ENCODE results near the gene VWF.

Gene VWF

DNA sequence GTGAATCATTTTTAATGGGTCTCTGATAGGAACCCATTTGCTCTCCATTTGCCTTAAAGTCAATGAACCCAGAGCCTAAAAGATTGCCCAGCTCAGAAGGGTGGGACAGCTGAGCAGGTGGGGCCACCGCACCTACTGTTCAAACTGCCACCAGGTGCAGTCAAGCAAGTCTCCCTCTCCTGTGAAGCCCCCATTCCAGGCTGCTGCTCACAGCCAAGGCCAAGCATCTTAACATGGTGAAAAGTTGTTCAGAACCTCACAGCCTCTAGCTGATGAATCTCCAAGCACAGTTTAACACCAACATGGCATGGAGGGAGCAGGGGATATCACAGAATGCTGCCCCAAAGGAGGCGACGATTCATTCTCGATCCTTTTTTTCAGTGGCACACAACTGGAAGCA lies 209.0 kb downstream of the VWF start:
- Mint-ChIP-seq H3K9me3 (no peaks in the 10 kb centered on the region), H3K36me3 (ENCODE audit: low read depth) (no peaks in the 10 kb centered on the region), H3K27ac (no peak overlapping the region), H3K4me1 (ENCODE audit: low read depth) (no peaks in the 10 kb centered on the region), H3K4me3 (no peak overlapping the region), H3K27me3 (ENCODE audit: low read depth) (no peaks in the 10 kb centered on the region)
- DNase-seq (ENCODE audit: low spot score), result peak; percentile 1

DNA sequence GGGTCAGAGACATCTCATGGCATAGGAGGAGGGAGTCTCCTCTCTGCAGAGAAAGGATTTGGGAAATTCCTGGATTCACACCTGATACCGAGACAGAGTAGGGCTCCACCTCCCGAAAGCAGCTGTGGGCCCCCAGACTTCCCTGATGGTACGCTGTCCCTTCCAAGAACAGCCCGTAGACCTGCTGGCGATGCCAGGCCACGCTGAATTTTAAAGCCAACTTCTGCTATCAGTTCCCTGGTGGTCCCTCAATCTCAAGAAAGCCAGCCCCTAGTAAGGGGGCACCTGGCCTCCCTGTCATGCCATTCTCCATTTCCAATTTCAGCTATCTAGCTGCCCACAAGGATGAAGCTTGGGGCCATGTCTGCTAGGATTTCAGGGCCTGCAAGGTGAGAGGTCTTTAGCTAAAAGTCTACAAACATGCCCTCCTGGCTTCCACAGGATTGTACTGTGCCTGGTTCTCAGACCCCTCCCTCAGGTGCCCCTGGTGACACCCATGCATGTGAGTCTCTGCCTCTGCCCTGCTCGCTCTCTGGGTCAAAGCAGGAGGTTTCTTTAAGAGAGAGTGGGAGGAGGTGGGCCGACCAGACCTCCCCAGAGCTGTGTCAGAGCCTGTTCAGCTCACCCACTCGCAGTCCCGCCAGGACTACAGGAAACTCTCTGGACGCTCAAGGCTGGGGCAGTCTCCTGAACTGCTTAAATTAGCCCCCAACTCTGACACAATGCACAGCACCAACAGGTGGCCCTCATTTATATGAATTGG lies 209.9 kb downstream of the VWF start:
- no peaks in the 10 kb centered on the region for H3K27me3 Mint-ChIP-seq (ENCODE audit: low read depth)
- no peaks in the 10 kb centered on the region for H3K4me1 Mint-ChIP-seq (ENCODE audit: low read depth)
- no peak overlapping the region for H3K27ac Mint-ChIP-seq
- no peaks in the 10 kb centered on the region for H3K36me3 Mint-ChIP-seq (ENCODE audit: low read depth)
- no peak overlapping the region for H3K4me3 Mint-ChIP-seq
- no peaks in the 10 kb centered on the region for H3K9me3 Mint-ChIP-seq
- DNase-seq (ENCODE audit: low spot score), result no peak

DNA sequence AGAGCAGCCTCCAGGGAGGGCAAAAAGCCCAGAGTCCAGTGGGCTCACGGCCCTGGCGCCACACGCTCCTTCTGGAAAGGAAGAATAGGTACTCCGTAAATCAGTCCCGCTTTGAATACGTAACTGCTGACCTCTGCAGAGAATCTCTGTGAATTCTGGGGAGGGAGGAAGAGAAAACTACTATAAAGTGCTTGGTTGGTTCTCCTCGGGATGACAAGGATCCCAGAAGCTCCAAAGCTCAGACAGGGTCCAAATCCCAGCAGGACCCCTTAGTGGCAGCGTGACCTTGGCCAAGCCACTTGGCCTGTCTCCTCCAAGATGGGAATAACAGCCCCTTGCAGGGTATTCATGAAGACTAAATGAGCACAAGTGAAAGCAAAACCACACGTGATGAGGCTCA lies 211.1 kb downstream of the VWF start:
- H3K9me3 Mint-ChIP-seq, result no peaks in the 10 kb centered on the region
- no peaks in the 10 kb centered on the region for H3K36me3 Mint-ChIP-seq (ENCODE audit: low read depth)
- H3K27me3 Mint-ChIP-seq (ENCODE audit: low read depth), result no peaks in the 10 kb centered on the region
- no peak overlapping the region for H3K27ac Mint-ChIP-seq
- H3K4me3 Mint-ChIP-seq, result no peak overlapping the region
- no peak for DNase-seq (ENCODE audit: low spot score)
- no peaks in the 10 kb centered on the region for H3K4me1 Mint-ChIP-seq (ENCODE audit: low read depth)

DNA sequence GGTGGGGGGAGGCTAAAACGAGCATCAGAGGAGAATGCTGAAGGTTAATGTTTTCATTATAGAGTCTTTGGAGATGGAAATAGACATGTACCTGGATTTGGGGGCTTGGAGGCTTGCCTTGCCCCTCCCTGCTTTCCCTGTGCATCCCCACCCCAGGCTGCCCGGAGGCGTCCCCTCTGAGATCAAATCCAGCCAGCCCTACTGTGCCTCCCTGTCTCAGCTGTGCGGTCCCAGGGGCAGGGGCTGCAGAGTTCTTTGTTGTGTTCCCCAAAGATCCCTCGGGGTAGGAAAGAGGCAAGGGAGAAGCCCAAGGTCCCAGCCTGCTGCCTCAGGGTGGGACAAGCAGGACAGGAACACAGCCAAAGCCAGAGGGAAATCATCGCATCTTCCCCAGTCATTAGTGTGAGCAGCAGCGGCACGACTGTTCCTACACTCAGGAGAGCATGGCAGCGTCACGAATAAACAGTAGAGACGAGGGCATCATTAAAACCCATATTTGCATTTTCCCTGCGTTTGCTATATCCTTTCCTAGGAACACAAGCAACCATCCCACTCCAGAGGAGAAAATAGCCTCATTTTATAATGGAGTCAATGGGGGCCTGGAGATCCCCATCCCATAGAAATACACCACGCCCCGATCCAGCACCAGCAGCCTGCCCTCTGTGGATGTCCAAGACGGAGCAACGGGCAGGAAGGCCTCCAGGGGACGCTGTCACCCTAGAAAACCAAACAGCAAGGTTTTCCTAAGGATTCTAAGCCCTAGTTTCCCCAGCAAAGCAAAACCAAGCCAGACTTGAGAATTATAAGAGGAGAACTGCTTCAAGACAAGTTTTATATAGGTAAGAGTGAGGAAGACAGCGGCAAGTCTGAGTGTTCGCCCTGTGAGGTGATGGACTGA lies 211.8 kb downstream of the VWF start:
- Mint-ChIP-seq H3K4me1 (ENCODE audit: low read depth) (no peaks in the 10 kb centered on the region), H3K27me3 (ENCODE audit: low read depth) (no peaks in the 10 kb centered on the region), H3K9me3 (no peaks in the 10 kb centered on the region), H3K27ac (no peak overlapping the region), H3K36me3 (ENCODE audit: low read depth) (no peaks in the 10 kb centered on the region), H3K4me3 (no peak overlapping the region)
- DNase-seq (ENCODE audit: low spot score), result no peak

DNA sequence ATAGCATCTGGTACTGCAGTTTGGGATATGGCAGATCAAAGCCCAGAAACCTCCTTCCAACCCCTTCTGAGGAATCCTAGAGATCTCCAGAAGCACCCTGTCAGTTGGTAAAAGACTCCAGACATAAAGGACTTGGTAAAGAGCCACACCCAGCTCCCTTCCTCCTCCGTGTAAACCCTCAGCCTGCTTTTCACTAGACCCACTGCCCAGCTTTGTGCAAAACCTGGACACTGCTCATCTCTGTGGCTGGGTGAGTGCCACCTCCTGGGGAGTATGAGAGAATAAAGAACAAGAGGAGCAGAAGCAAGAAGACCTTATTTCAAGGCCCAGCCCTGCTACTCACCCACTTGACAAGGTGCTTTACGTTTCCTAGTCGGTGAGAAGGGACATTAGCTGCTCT lies 212.5 kb downstream of the VWF start:
- Mint-ChIP-seq H3K27me3 (ENCODE audit: low read depth) (no peaks in the 10 kb centered on the region), H3K4me3 (no peak overlapping the region), H3K27ac (no peak overlapping the region), H3K9me3 (no peaks in the 10 kb centered on the region), H3K4me1 (ENCODE audit: low read depth) (no peaks in the 10 kb centered on the region), H3K36me3 (ENCODE audit: low read depth) (no peaks in the 10 kb centered on the region)
- DNase-seq (ENCODE audit: low spot score), result no peak

DNA sequence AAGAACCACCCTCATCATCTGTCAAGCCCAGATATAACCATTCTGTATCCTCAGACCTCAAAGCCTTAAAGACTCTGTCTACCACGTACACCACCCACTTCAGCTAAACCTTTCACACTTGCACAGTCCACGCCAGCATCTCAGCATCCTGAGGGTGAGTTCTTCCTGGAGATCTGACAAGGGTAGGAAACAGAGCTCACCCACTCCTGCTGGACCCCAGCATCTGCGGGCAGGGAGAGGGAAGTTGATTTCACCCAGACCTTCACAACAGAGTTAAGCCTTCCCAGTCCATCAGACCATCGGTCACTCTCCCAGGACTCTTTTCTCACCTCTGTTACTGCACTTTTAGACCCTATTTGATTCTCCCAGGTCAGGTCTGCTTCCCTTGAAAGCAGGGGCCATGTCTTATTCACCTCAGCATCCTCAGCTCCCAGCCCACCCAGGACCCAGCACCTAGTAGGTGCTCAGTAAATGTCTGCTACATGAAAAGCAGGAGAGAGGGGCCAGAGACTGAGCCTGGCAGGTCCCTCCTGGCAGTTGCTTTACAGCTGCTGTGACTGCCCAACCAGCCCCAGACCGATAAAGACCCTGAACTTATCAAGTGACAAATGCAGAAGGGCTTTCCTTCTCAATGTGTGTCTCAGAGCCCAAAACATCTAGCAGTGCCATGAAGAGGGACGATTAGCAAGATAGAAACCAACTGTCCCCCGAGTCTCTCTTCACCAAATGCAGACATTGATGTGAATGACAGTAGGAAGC lies 213.5 kb downstream of the VWF start:
- DNase-seq (ENCODE audit: low spot score), result no peak
- no peak overlapping the region for H3K27ac Mint-ChIP-seq
- no peaks in the 10 kb centered on the region for H3K27me3 Mint-ChIP-seq (ENCODE audit: low read depth)
- H3K4me3 Mint-ChIP-seq, result no peak overlapping the region
- no peaks in the 10 kb centered on the region for H3K4me1 Mint-ChIP-seq (ENCODE audit: low read depth)
- no peaks in the 10 kb centered on the region for H3K36me3 Mint-ChIP-seq (ENCODE audit: low read depth)
- no peaks in the 10 kb centered on the region for H3K9me3 Mint-ChIP-seq

DNA sequence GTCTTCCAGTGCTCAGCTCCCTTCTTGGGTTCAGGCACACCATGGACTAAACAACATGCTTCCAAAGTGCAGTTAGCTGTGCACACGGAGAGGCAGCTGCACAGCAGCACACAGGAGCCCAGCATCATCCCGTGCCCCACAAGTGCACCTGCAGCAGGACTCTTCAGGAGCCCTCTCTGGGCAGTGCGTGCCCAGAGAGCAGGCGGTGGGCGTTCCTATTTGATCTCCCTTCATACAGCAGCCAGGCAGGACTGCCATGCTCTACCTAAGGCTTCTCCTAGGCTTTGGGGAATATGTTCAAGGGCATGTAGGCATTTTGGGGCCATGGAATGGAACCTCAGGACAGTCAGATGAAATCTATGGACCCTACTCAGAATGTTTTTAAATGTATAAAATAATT lies 214.9 kb downstream of the VWF start:
- Mint-ChIP-seq H3K36me3 (ENCODE audit: low read depth) (no peaks in the 10 kb centered on the region), H3K27ac (no peak overlapping the region), H3K4me1 (ENCODE audit: low read depth) (no peaks in the 10 kb centered on the region), H3K27me3 (ENCODE audit: low read depth) (no peaks in the 10 kb centered on the region), H3K4me3 (no peak overlapping the region), H3K9me3 (no peaks in the 10 kb centered on the region)
- DNase-seq (ENCODE audit: low spot score), result no peak

DNA sequence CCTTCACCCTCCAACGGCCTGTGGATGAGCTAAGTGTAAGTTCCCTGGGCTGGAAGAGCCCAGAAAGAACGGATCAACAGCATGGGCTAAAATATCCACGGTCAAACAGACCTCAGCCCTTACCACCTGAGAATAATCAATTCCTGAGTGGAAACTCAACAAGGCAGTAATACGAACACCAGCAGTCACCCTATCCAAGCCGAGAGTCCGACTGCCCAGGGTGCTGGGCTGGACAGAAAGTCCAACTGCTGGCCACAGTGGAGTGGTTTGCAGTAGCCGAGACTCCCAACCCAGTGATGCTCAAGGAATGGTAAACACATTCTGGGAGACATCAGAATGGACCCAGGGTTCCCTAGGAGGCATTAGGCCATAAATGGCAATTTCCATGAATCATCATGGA lies 216.2 kb downstream of the VWF start:
- H3K27ac Mint-ChIP-seq, result no peak overlapping the region

DNA sequence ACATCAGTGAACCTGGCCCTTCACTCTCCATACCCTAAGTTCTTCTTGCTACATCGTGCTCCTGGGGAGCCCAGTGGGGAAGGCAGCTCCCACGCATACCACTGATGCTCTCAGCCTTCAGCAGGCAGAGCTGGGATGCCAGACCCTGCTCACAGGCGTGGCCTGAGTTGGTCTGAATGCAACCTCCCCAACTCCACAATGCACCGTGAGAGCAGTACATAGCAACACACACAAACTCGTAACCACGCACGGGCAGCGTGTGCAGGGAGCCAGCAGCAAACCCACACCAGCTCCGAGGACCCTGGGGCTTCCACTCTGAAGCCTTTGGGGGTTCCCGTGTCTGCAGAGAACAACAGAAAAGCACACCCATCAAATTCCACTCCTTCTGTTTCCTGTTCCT lies 216.7 kb downstream of the VWF start:
- no peaks in the 10 kb centered on the region for H3K27me3 Mint-ChIP-seq (ENCODE audit: low read depth)
- no peaks in the 10 kb centered on the region for H3K4me1 Mint-ChIP-seq (ENCODE audit: low read depth)
- no peaks in the 10 kb centered on the region for H3K9me3 Mint-ChIP-seq
- H3K27ac Mint-ChIP-seq, result no peak overlapping the region
- no peak for DNase-seq (ENCODE audit: low spot score)
- H3K36me3 Mint-ChIP-seq (ENCODE audit: low read depth), result no peaks in the 10 kb centered on the region
- H3K4me3 Mint-ChIP-seq, result no peak overlapping the region

More for the DNA sequence above, 216.2 kb downstream of the VWF start:
- no peaks in the 10 kb centered on the region for H3K27me3 Mint-ChIP-seq (ENCODE audit: low read depth)
- no peaks in the 10 kb centered on the region for H3K36me3 Mint-ChIP-seq (ENCODE audit: low read depth)
- no peaks in the 10 kb centered on the region for H3K4me1 Mint-ChIP-seq (ENCODE audit: low read depth)
- H3K4me3 Mint-ChIP-seq, result no peak overlapping the region
- no peaks in the 10 kb centered on the region for H3K9me3 Mint-ChIP-seq
- no peak for DNase-seq (ENCODE audit: low spot score)

DNA sequence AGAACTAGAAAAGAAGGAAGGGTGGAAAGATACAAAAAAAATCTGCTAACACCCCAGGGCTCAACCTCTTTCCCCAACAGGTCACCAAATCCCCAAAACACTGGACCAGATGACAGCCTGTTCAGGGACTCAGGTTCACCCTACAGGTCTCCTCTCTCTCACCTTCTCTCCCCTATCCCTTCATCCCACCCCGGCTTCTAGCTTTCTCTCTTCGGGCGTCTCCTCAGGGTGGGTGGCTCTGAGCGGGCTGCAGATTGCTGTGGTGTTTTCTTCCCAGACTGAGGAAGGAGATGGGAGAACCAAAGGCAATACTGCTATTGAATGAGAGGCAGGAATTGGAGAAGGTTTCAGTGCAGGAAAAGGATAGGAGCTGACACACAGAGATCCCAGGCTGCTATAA lies 218.7 kb downstream of the VWF start:
- no peaks in the 10 kb centered on the region for H3K4me1 Mint-ChIP-seq (ENCODE audit: low read depth)
- DNase-seq (ENCODE audit: low spot score), result no peak
- no peak overlapping the region for H3K27ac Mint-ChIP-seq
- no peaks in the 10 kb centered on the region for H3K27me3 Mint-ChIP-seq (ENCODE audit: low read depth)
- H3K9me3 Mint-ChIP-seq, result no peaks in the 10 kb centered on the region
- H3K36me3 Mint-ChIP-seq (ENCODE audit: low read depth), result no peaks in the 10 kb centered on the region
- H3K4me3 Mint-ChIP-seq, result no peak overlapping the region

DNA sequence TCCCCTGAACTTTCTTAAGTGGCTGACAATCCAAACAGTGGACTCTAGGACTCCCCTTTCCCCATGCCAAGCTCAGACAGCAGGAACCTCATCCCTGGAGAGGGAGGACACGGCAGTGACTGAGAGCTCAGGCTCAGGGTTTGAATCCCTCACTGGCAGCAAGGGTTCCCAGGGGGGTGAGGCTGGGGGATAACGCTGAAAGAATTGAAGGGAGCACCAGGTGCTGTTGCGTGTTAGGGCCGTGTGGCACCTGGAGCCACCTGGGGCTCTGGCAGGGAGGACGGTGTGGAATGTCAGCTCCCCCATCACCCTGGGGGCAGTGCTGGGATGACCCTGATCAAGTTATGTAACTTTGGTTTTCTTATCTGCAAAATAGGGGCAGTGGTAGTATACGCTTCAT lies 219.5 kb downstream of the VWF start:
- Mint-ChIP-seq H3K4me1 (ENCODE audit: low read depth) (no peaks in the 10 kb centered on the region), H3K9me3 (no peaks in the 10 kb centered on the region), H3K27ac (no peak overlapping the region), H3K27me3 (ENCODE audit: low read depth) (no peaks in the 10 kb centered on the region), H3K36me3 (ENCODE audit: low read depth) (no peaks in the 10 kb centered on the region), H3K4me3 (no peak overlapping the region)
- DNase-seq (ENCODE audit: low spot score), result no peak

DNA sequence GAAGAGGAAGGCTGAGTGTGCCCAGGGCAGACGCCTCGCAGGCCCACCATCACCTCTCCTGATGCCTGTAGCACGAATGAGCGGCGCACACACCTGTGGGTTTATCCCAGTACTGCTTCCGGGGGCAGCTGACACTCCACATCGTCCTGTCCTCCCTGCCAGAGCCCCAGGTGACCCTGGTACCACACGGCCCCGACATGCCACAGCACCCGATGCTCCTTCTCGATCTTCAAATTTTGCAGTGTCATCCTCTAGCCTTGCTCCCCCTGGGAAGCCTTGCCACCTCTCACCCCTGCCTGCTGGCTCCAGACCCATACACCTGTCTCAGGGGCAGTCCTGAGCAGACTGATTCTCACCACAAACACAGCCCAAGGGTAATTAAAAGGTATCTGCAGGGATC lies 220.0 kb downstream of the VWF start:
- H3K27me3 Mint-ChIP-seq (ENCODE audit: low read depth), result no peaks in the 10 kb centered on the region
- no peak overlapping the region for H3K27ac Mint-ChIP-seq
- H3K9me3 Mint-ChIP-seq, result no peaks in the 10 kb centered on the region
- DNase-seq (ENCODE audit: low spot score), result no peak
- H3K36me3 Mint-ChIP-seq (ENCODE audit: low read depth), result no peaks in the 10 kb centered on the region
- H3K4me1 Mint-ChIP-seq (ENCODE audit: low read depth), result no peaks in the 10 kb centered on the region
- H3K4me3 Mint-ChIP-seq, result no peak overlapping the region

DNA sequence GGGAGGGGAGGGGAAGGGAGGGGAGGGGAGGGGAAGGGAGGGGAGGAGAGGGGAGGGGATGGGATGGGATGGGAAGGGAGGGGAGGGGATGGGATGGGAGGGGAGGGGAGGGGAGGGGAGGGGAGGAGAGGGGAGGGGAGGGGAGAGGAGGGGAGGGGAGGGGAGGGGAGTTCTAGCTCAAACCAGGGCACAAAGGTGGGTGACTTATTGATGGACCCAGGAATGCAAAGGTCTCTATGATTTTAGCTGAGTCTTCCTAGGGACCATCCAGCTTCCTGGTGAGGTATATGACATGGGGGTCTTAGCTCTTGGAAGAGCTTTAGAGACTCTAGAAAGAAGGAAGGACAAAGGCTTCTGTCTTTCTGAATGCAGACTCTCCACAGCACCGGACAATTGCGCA lies 221.7 kb downstream of the VWF start:
- no peak for DNase-seq (ENCODE audit: low spot score)
- H3K9me3 Mint-ChIP-seq, result no peaks in the 10 kb centered on the region
- no peaks in the 10 kb centered on the region for H3K27me3 Mint-ChIP-seq (ENCODE audit: low read depth)
- H3K4me1 Mint-ChIP-seq (ENCODE audit: low read depth), result no peaks in the 10 kb centered on the region
- H3K4me3 Mint-ChIP-seq, result no peak overlapping the region
- no peak overlapping the region for H3K27ac Mint-ChIP-seq
- H3K36me3 Mint-ChIP-seq (ENCODE audit: low read depth), result no peaks in the 10 kb centered on the region

DNA sequence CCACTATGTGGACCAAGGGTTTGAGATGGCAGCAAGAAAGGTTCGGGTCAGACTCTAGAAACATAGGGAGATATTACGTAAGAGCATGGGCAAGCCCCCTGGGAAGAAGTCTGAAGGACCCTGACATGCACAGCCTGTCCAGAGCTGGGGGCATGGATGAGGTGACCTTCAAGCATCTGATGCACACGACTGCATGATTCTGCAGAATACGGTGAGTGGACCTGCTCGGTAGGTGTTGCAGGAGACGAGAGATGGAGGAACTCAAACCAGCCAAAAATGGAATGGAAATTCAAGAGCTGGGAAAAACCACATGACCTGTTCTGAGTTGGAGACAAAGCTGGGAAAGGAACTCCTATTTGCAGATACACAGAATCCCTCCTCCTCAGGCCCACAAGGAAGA lies 223.1 kb downstream of the VWF start:
- H3K9me3 Mint-ChIP-seq, result no peaks in the 10 kb centered on the region
- no peak overlapping the region for H3K4me3 Mint-ChIP-seq
- H3K4me1 Mint-ChIP-seq (ENCODE audit: low read depth), result no peaks in the 10 kb centered on the region
- H3K36me3 Mint-ChIP-seq (ENCODE audit: low read depth), result no peaks in the 10 kb centered on the region
- no peaks in the 10 kb centered on the region for H3K27me3 Mint-ChIP-seq (ENCODE audit: low read depth)
- H3K27ac Mint-ChIP-seq, result no peak overlapping the region
- no peak for DNase-seq (ENCODE audit: low spot score)

Measured in T-helper 2 cell treated with Interferon-gamma antibody and Interleukin-4, amounts not matched to agents 5 μg/mL and 100 μg/mL, for 36 hours (primary cell).